ENCODE data around the gene BID. TPM values are rescaled to one million over a fixed set of nuclear protein-coding genes. Genes with fewer than 3 reads are reported as not detected.

Gene BID
- total and polyA plus RNA-seq, 2 of the 8 experiments (the other 6 are each of a cell fraction or from before 2014, with no cell fraction given) = 39.3 to 114 TPM

DNA sequence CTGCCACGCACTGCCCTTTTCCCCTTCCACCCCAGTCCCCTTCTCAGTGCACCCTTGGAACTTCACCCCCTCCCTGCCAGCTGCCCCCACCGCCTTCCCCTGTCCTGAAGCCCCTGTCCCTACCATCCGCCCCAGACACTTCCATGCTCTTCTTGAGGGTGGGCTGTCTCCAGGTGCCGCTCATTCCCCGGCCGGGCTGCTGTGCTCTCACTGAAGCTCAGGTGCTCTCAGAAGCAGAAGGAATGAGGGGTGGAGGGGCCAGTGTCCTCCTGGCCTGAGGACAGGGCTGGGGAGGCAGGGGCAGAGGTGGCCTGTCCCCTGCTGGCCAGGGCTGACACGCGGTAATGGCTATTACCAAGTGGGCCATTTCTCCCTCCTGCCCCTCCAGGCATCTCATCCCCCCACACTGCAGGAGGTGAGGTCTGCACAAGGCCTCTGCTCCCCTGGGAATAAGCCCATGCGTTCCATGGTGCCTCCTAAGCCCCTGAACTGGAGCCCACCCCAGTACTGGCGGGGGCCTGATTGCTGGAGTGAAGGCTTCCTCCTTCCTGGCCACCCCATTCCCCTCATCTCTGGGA, 6.6 kb upstream of the BID start:
- Histone ChIP-seq H3K27ac (ENCODE audit: low read depth, low read length) (no peak overlapping the region), H3K4me2 (ENCODE audit: insufficient read depth in 1 of 2, low read depth in 2 of 2, low read length in 2 of 2) (no peak overlapping the region), H3K23me2 (ENCODE audit: low read depth, low read length) (no peaks in the 10 kb centered on the region), H3K9me3 (ENCODE audit: insufficient read depth in 2 of 2, low read depth in 1 of 2, low read length in 1 of 2) (no peaks in the 10 kb centered on the region), H2BK5ac (ENCODE audit: low read depth, low read length) (no peak overlapping the region), H4K91ac (replicated peaks; ENCODE audit: insufficient read length, low read length) (no peak overlapping the region), H3K9ac (replicated peaks in 1 of 4; ENCODE audit: extremely low read depth in 1 of 4, low read depth in 3 of 4, low read length in 3 of 4) (no peak overlapping the region), H2AFZ (ENCODE audit: low read length) (no peak overlapping the region), H4K5ac (ENCODE audit: insufficient read length, low read depth, low read length) (no peak overlapping the region), H2BK15ac (ENCODE audit: low read length) (no peak overlapping the region), H3K4me1 (replicated peaks in 1 of 4; ENCODE audit: control insufficient read depth in 3 of 4, insufficient read depth in 4 of 4, low read length in 3 of 4) (peaks cover 0 to 9% (median 5%) of the 10 kb centered on the region in 4 experiments; a peak in 2 of 7 replicates), H4K20me1 (replicated peaks in 1 of 2; ENCODE audit: control insufficient read depth in 1 of 2, insufficient read depth in 2 of 2, low read length in 2 of 2) (no peaks in the 10 kb centered on the region), H3K18ac (ENCODE audit: extremely low read depth, low read length) (no peak overlapping the region), H3K23ac (ENCODE audit: insufficient read length) (no peak overlapping the region), H2BK12ac (ENCODE audit: low read depth, low read length) (no peak overlapping the region), H2BK120ac (replicated peaks; ENCODE audit: low read depth, low read length) (no peak overlapping the region), H3K79me2 (ENCODE audit: control insufficient read depth in 1 of 2, insufficient read depth in 2 of 2, low read length in 2 of 2) (no peaks in the 10 kb centered on the region), H3K79me1 (ENCODE audit: low read depth, low read length) (no peaks in the 10 kb centered on the region), H3K4ac (replicated peaks; ENCODE audit: insufficient read length, low read depth, low read length) (no peak overlapping the region), H2BK20ac (ENCODE audit: low read length) (no peak overlapping the region), H4K8ac (ENCODE audit: extremely low read depth, insufficient read depth, low read length) (no peak overlapping the region; the same call in none of the 2 replicates), H2AK5ac (ENCODE audit: low read depth, low read length) (no peak overlapping the region), H3K36me3 (ENCODE audit: control insufficient read depth in 2 of 4, insufficient read depth in 4 of 4, low read length in 3 of 4) (no peaks in the 10 kb centered on the region), H3K4me3 (ENCODE audit: extremely low read depth in 1 of 4, insufficient read depth in 2 of 4, low read depth in 3 of 4, low read length in 4 of 4) (no peak overlapping the region), H3K56ac (replicated peaks; ENCODE audit: insufficient read length, low read depth, low read length) (no peak overlapping the region), H3K14ac (ENCODE audit: insufficient read length) (no peak overlapping the region), H3K27me3 (replicated peaks in 1 of 4; ENCODE audit: control insufficient read depth in 3 of 4, extremely low read depth in 1 of 4, insufficient read depth in 3 of 4, low read length in 3 of 4) (no peaks in the 10 kb centered on the region)
- FAIRE-seq (no peak), DNase-seq (ENCODE audit: low read depth in 1 of 2, low spot score in 2 of 2) (no peak)
- ChIA-PET CTCF (ENCODE audit: partially characterized antibody) (interaction anchor here (0.6 to 6.5 kb wide), 9 partner anchors 8 to 1949 kb away, joined by 3 to 52 read pairs (median 6); no protein-coding TSS in a partner anchor), POLR2A (ENCODE audit: partially characterized antibody) (interaction anchor here (0.9 kb wide), 1 partner anchor 39 kb away, joined by 3 read pairs; no protein-coding TSS in a partner anchor)
- no peak for TF ChIP-seq TBP (IDR thresholded peaks at IDR 0.05; ENCODE audit: low read depth, low read length)
- TF ChIP-seq TEAD4 (IDR thresholded peaks at IDR 0.05; ENCODE audit: low read depth, low read length) = no peak
- TF ChIP-seq, protein P1, sequence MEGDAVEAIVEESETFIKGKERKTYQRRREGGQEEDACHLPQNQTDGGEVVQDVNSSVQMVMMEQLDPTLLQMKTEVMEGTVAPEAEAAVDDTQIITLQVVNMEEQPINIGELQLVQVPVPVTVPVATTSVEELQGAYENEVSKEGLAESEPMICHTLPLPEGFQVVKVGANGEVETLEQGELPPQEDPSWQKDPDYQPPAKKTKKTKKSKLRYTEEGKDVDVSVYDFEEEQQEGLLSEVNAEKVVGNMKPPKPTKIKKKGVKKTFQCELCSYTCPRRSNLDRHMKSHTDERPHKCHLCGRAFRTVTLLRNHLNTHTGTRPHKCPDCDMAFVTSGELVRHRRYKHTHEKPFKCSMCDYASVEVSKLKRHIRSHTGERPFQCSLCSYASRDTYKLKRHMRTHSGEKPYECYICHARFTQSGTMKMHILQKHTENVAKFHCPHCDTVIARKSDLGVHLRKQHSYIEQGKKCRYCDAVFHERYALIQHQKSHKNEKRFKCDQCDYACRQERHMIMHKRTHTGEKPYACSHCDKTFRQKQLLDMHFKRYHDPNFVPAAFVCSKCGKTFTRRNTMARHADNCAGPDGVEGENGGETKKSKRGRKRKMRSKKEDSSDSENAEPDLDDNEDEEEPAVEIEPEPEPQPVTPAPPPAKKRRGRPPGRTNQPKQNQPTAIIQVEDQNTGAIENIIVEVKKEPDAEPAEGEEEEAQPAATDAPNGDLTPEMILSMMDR (IDR thresholded peaks at IDR 0.05; ENCODE audit: control extremely low read depth in 1 of 3, insufficient read depth in 1 of 3, low read depth in 1 of 3, low read length in 3 of 3) = peak in 1 of 3 experiments; percentile 20; a peak in 1 of 4 replicates
- TF ChIP-seq, protein P2, sequence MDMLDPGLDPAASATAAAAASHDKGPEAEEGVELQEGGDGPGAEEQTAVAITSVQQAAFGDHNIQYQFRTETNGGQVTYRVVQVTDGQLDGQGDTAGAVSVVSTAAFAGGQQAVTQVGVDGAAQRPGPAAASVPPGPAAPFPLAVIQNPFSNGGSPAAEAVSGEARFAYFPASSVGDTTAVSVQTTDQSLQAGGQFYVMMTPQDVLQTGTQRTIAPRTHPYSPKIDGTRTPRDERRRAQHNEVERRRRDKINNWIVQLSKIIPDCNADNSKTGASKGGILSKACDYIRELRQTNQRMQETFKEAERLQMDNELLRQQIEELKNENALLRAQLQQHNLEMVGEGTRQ (IDR thresholded peaks at IDR 0.05; ENCODE audit: low read length) = no peak
- no peak for TF ChIP-seq EGR1 (IDR thresholded peaks at IDR 0.05; ENCODE audit: borderline replicate concordance, low read depth, low read length)
- TF ChIP-seq SP2 (IDR thresholded peaks at IDR 0.05; ENCODE audit: low read length) = no peak
- TF ChIP-seq SIX5 (IDR thresholded peaks at IDR 0.05; ENCODE audit: low read depth, low read length) = no peak
- TF ChIP-seq, protein P3, sequence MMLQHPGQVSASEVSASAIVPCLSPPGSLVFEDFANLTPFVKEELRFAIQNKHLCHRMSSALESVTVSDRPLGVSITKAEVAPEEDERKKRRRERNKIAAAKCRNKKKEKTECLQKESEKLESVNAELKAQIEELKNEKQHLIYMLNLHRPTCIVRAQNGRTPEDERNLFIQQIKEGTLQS (IDR thresholded peaks at IDR 0.05; ENCODE audit: insufficient read depth, low read depth, low read length) = no peak
- WGBS, 2 experiments (ENCODE audit: extremely low coverage in 1 of 2, insufficient coverage in 1 of 2, insufficient read length in 1 of 2, insufficient replicate concordance in 2 of 2, low coverage in 1 of 2, low lambda C conversion rate in 2 of 2, missing lambda C conversion rate in 1 of 2) = 87% methylated on average over 8 of the region's 10 CpGs; no CpG with 5 or more reads in 1 of the 2 experiments
